ENCODE measurements around the gene CARMIL1.
A peak's percentile ranks its signal among the peaks of the same experiment; 100 is the strongest.

Gene CARMIL1

DNA sequence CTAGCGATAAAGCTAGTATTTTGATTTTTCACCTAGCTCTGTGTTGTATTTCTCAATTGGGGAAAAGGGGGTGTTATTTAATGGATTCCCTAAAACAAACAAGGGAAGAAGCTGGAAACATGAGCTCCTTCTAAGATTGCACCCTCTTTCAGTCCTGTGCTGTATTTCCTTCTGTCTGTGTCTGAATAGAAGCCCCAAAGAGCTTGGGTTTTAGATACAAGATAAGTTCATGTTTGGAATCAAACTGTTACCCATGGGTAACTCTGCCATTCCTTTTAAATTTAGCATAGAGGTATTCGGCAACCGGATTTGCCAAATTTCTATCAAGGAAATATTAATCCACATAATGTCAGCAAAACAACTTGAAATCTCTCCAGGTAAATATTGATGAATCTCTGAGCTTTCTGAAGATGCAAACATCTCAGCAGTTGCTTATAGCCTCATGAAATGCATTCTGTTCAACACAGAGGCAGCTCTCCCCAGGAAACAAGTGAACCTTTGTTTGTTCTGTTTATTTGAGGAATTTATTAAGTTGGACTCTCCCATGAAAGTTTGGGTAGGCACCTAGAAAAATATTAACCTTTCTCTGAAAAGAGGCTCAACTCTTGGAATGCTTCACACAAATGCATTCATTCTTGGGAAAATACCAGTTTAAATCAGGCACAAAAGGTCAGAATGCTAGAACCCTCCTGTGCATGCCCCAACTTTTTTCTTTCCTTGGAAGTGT is 362.9 kb downstream of the CARMIL1 start:
- no peak for DNase-seq (ENCODE audit: low spot score in 2 of 2)
- in situ Hi-C loops (cut with MboI; ENCODE audit: low sequenced_read_pairs): no loop called here
- Histone ChIP-seq H3K4me3 (no peak overlapping the region), H3K36me3 (replicated peaks) (no peaks in the 10 kb centered on the region), H3K27me3 (ENCODE audit: low read depth) (peaks cover 10% of the 10 kb centered on the region; the same call in 1 of the 2 replicates), H3K4me1 (no peaks in the 10 kb centered on the region), H3K9me3 (no peaks in the 10 kb centered on the region)

DNA sequence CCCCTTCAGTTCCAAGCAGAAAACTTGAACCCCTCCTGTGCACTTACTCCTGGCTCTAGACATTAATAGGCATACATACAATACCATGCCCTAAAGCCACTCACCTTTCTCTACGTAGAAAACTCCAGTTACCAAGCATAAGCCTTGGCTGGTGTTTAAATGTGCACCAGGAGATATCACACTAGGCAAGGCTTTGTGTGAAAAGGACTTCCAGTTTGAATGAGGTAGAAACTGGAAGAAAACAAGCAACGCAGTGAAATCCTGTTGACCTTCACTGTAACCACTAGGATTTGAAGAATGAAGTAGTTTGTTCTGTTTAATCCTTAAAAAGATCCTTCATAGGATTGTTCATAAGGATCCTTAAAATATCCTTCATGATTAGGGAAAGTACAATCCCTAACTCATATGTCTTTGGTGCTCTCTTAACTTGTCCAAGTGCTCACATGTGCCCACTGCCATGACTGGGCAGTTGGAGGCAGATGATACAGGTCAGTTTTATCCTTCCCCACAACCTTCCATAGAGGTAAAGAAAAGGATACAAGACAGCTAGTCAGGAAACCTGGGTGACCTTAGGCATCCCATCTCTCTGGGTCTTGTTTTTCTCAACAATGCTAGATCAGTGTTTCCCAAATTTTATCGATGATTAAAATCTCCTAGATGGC is 363.6 kb downstream of the CARMIL1 start:
- Histone ChIP-seq H3K4me3 (no peak overlapping the region), H3K4me1 (no peaks in the 10 kb centered on the region), H3K27me3 (ENCODE audit: low read depth) (peaks cover 13% of the 10 kb centered on the region), H3K36me3 (replicated peaks) (no peaks in the 10 kb centered on the region), H3K9me3 (no peaks in the 10 kb centered on the region)
- DNase-seq (ENCODE audit: low spot score in 2 of 2): no peak
- in situ Hi-C loops (cut with MboI; ENCODE audit: low sequenced_read_pairs): no loop called here

DNA sequence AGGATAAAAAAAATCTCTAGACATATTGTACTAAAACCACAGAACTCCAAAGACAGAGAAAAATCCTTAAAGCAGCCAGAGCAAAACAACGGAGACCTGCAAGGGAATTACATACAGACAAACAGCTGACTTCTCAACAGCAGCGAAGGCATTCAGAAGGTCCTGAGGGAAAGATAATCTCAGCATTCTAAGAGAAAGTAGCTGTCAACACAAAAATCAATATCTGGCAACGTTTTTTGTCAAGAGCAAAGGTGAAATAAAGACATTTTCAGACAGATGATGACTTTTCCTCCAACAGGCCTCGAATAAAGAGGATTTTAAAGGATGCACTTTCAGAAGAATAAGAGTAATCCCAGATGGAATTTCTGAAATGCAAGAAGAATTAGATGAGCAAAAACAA is 366.7 kb downstream of the CARMIL1 start:
- no peak overlapping the region for H3K4me3 ChIP-seq
- H3K27me3 ChIP-seq (ENCODE audit: low read depth): peaks cover 32% of the 10 kb centered on the region
- H3K36me3 ChIP-seq (replicated peaks): no peaks in the 10 kb centered on the region
- H3K9me3 ChIP-seq: no peaks in the 10 kb centered on the region
- in situ Hi-C loops (cut with MboI; ENCODE audit: low sequenced_read_pairs): no loop called here
- no peak for DNase-seq (ENCODE audit: low spot score in 2 of 2)
- H3K4me1 ChIP-seq: no peaks in the 10 kb centered on the region

DNA sequence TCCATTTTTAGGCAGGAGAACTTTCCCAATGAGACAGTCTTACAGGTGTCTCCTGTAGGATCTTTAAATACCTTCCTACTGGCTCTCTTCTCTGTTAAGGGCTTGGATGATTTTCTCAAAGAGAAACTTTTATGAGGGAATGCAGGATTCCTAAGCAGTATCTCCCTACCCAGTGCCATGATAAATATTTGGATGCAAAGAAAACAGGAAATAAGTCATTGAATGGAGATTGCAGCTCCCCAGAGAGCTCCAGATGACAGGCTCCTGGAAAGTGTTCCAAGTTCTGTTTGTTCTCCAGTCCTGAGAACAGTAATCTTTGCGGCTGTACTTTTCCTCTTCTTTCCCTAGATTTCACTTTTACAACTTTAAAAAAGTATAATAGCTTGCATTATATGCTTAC is 370.4 kb downstream of the CARMIL1 start:
- peaks cover 35% of the 10 kb centered on the region for H3K27me3 ChIP-seq (ENCODE audit: low read depth)
- DNase-seq (ENCODE audit: low spot score in 2 of 2): no peak
- H3K9me3 ChIP-seq: no peaks in the 10 kb centered on the region
- no peaks in the 10 kb centered on the region for H3K4me1 ChIP-seq
- in situ Hi-C loops (cut with MboI; ENCODE audit: low sequenced_read_pairs): no loop called here
- H3K4me3 ChIP-seq: no peak overlapping the region
- H3K36me3 ChIP-seq (replicated peaks): no peaks in the 10 kb centered on the region

DNA sequence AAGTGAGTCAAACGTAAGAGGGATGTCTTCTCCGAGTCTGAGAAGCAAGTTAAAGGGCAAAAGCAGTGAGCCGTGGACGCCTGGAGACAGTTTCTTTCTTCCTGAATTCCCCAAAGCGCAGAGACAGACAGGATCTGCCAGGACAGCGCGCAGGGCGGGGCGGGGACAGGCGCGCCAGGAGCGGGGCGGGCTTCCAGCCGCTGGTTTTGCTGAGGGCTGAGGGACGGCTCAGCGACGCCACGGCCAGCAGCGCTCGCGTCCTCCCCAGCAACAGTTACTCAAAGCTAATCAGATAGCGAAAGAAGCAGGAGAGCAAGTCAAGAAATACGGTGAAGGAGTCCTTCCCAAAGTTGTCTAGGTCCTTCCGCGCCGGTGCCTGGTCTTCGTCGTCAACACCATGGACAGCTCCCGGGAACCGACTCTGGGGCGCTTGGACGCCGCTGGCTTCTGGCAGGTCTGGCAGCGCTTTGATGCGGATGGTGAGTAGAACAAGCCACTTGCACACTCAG is 372.9 kb downstream of the CARMIL1 start, which contains the start of gene SCGN:
TSS of gene SCGN (plus strand) at position 209 of the 509 bp plus-strand sequence. CDS start at position 398, 189 bp downstream.
- Histone ChIP-seq H3K4me3 (no peak within 1 kb of the TSS), H3K4me1 (no peaks in the 10 kb centered on the region), H3K27me3 (ENCODE audit: low read depth) (peaks cover 35% of the 10 kb centered on the region), H3K36me3 (replicated peaks) (no peaks in the 10 kb centered on the region), H3K9me3 (no peaks in the 10 kb centered on the region)
- DNase-seq (ENCODE audit: low spot score in 2 of 2): peak; percentile 21 to 78
- in situ Hi-C loops (cut with MboI; ENCODE audit: low sequenced_read_pairs): no loop called here

DNA sequence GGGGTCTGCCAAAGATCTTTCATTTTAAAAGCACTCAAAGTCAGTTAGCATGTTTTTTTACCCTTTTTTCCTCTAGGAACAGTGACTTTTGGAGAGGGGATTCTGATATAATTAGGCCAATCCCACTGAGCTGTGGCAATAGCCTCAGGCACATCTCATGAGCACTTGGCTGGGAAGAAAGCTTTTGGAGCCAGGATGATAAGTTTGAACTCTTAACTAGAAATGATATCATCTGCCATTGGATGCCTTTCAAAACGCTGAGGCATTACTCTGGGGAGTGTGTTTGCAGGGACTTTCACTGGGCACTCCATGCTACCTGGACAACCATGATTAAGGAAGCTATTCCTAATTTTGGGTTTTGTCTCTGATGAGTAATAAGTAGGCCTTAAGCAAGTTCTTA is 376.5 kb downstream of the CARMIL1 start:
- no peaks in the 10 kb centered on the region for H3K4me1 ChIP-seq
- in situ Hi-C loops (cut with MboI; ENCODE audit: low sequenced_read_pairs): no loop called here
- no peaks in the 10 kb centered on the region for H3K9me3 ChIP-seq
- no peak overlapping the region for H3K4me3 ChIP-seq
- DNase-seq (ENCODE audit: low spot score in 2 of 2): no peak
- H3K27me3 ChIP-seq (ENCODE audit: low read depth): peaks cover 15% of the 10 kb centered on the region
- no peaks in the 10 kb centered on the region for H3K36me3 ChIP-seq (replicated peaks)

DNA sequence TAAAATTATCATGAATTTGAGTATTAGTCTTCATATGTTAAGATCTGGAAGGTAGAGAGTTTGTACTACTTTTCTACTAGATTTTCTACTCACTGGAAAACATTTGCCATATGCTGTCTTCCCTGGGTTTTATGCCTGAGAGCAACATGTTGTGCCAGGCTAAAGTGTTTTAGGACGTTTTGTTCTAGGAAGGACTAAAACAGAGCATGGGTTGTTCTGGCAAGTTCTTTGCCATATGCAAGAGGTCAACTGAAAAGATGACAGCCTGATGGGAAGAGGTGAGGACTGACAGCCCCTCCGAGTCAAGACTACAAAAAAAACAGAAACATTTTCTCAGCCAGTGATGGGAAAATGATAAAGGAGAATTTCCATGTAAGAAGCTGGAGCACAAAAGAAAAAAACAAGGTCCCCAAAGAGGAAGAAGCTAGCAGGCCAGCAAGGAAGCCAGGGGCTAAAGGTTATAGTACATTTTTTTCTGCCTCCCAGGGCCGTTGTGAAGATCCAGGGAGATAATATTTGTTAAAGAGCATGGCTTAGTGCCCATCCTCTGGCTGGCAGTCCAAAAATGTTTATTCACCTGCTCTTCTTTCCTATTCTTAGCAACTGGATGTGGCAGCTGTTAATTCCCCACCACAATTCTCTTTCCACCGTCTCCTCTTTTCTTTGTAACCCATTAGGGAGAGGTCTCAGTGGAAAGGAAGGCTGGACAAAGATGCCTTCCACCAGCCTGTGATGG is 380.6 kb downstream of the CARMIL1 start:
- in situ Hi-C loops (cut with MboI; ENCODE audit: low sequenced_read_pairs): no loop called here
- H3K27me3 ChIP-seq (ENCODE audit: low read depth): no peaks in the 10 kb centered on the region
- H3K4me3 ChIP-seq: no peak overlapping the region
- H3K36me3 ChIP-seq (replicated peaks): no peaks in the 10 kb centered on the region
- DNase-seq (ENCODE audit: low spot score in 2 of 2): no peak
- no peaks in the 10 kb centered on the region for H3K9me3 ChIP-seq
- H3K4me1 ChIP-seq: no peaks in the 10 kb centered on the region

DNA sequence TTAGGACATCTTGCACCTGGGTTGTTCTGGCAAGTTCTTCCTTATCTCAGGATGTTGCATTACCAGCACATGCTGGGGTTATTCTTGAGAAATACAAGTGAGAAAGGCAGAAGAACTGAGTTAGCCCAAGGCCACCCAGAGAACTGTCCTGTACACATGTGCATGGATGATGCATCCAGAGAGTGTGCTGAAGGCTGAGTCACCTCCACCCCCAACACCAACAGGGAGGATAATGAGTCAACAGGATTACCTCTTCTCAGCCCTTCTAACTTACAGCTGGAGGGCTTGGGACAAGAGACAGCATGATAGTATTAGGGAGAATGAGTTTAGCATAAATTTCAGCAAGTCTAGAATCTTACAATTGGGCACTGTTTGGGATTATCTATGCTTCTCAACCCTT is 381.3 kb downstream of the CARMIL1 start:
- Histone ChIP-seq H3K4me1 (no peaks in the 10 kb centered on the region), H3K36me3 (replicated peaks) (no peaks in the 10 kb centered on the region), H3K27me3 (ENCODE audit: low read depth) (no peaks in the 10 kb centered on the region), H3K9me3 (no peaks in the 10 kb centered on the region), H3K4me3 (no peak overlapping the region)
- DNase-seq (ENCODE audit: low spot score in 2 of 2): no peak
- in situ Hi-C loops (cut with MboI; ENCODE audit: low sequenced_read_pairs): no loop called here

DNA sequence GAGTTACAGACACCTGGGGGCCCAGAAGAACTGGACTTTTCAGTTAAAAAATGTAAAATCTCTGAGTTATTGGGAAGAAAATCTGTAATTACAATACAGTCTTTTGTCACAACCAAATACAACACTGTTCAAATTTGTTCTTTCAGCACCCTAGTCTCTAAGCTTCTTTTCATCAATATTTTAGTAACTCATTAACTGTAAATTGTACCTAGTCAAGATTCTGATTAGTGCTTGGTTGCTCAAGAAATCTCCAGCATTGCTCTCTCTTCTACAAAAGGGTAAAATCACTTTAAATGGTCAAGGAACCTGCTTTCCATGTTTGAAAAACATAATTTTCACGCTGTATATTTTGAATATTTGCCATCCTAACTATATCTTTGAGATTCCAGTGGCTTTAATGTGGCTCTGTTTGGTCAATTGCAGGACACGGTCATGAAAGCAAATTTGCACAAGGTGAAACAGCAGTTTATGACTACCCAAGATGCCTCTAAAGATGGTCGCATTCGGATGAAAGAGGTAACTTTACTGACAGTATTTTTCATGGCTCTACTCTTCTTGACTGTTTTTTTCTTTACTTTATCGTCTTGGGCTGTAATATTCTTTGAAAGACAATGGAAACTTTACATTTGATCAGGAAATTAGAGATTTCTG is 382.1 kb downstream of the CARMIL1 start:
- H3K36me3 ChIP-seq (replicated peaks): no peaks in the 10 kb centered on the region
- in situ Hi-C loops (cut with MboI; ENCODE audit: low sequenced_read_pairs): no loop called here
- no peaks in the 10 kb centered on the region for H3K4me1 ChIP-seq
- H3K4me3 ChIP-seq: no peak overlapping the region
- DNase-seq (ENCODE audit: low spot score in 2 of 2): no peak
- no peaks in the 10 kb centered on the region for H3K9me3 ChIP-seq
- no peaks in the 10 kb centered on the region for H3K27me3 ChIP-seq (ENCODE audit: low read depth)

DNA sequence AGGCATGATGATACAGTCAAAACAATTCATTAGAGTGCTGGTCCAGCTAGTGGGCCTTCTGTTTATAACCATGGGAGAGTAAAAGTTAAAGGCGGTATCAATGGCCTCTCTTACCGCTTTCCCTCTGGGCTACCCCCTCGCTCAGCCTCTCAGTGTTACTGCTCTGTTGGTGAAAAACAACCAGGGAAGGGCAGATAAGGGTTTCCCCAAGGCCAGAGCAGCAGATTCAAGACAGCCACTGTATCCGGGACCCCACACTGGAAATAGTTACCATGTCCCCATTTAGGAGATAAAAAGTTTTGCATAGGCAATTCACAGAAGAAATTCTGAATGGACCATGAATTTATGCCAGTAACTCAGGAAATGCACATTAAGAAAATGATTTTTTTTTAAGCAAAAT is 386.3 kb downstream of the CARMIL1 start:
- Histone ChIP-seq H3K9me3 (no peaks in the 10 kb centered on the region), H3K36me3 (replicated peaks) (no peaks in the 10 kb centered on the region), H3K4me1 (no peaks in the 10 kb centered on the region), H3K4me3 (no peak overlapping the region), H3K27me3 (ENCODE audit: low read depth) (no peaks in the 10 kb centered on the region)
- in situ Hi-C loops (cut with MboI; ENCODE audit: low sequenced_read_pairs): no loop called here
- DNase-seq (ENCODE audit: low spot score in 2 of 2): no peak

DNA sequence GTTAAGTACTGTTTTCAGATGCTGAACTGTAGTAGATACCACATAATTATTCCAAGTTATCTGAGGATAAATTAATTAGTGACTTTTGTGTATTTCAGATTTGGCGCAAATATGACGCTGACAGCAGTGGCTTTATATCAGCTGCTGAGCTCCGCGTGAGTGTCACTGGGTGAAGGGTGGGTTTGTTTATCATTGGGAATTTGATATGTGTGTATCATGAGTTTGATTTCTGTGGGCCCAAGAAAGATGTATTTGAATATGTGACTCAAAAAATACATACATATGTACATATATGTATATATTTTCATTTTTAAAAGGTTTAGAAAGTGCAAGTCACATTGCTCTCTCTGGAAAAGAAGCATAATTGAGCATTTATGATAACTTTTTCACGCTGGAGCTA is 390.2 kb downstream of the CARMIL1 start:
- no peak for DNase-seq (ENCODE audit: low spot score in 2 of 2)
- no peaks in the 10 kb centered on the region for H3K36me3 ChIP-seq (replicated peaks)
- no peak overlapping the region for H3K4me3 ChIP-seq
- in situ Hi-C loops (cut with MboI; ENCODE audit: low sequenced_read_pairs): no loop called here
- no peaks in the 10 kb centered on the region for H3K27me3 ChIP-seq (ENCODE audit: low read depth)
- H3K4me1 ChIP-seq: no peaks in the 10 kb centered on the region
- H3K9me3 ChIP-seq: no peaks in the 10 kb centered on the region

Measured in HAP-1 (cell line).